Stimulated activated naive CD8-positive, alpha-beta T cell treated with anti-CD3 and anti-CD28 coated beads, Interleukin-15, Interleukin-2, amounts not matched to agents 100 ng/mL and 50 ng/mL, for 24 hours (primary cell): ENCODE results near the gene SGSM1.
A peak's percentile ranks its signal among the peaks of the same experiment; 100 is the strongest.

ENCODE experiments used
- H3K27ac Mint-ChIP-seq: one replicate; pipeline ENCODE4 v1.8.0; 2021; ENCODE audit warnings: mild to moderate bottlenecking, mixed read lengths
- H3K27me3 Mint-ChIP-seq: one replicate; pipeline ENCODE4 v1.8.0; 2021; ENCODE audit warnings: mixed read lengths
- H3K36me3 Mint-ChIP-seq: one replicate; pipeline ENCODE4 v1.8.0; 2021; ENCODE audit warnings: low read depth, mixed read lengths
- H3K4me1 Mint-ChIP-seq: one replicate; pipeline ENCODE4 v1.8.0; 2021; ENCODE audit warnings: low read depth, mixed read lengths
- H3K4me3 Mint-ChIP-seq: one replicate; pipeline ENCODE4 v1.8.0; 2021; ENCODE audit warnings: mild to moderate bottlenecking, mixed read lengths
- H3K9me3 Mint-ChIP-seq: one replicate; pipeline ENCODE4 v1.8.0; 2021; ENCODE audit warnings: mixed read lengths

The SGSM1 gene

GRCh38 chr22:24789516-24789915, 16.5 kb upstream of the SGSM1 start:
- Mint-ChIP-seq H3K4me1 (no peaks in the 10 kb centered on the region), H3K9me3 (no peaks in the 10 kb centered on the region), H3K36me3 (no peaks in the 10 kb centered on the region), H3K27me3 (peaks cover 4% of the 10 kb centered on the region), H3K27ac (no peak overlapping the region), H3K4me3 (no peak overlapping the region)

GRCh38 chr22:24791362-24791761, 14.6 kb upstream of the SGSM1 start:
- H3K4me3 Mint-ChIP-seq = no peak overlapping the region
- no peak overlapping the region for H3K27ac Mint-ChIP-seq
- H3K4me1 Mint-ChIP-seq = no peaks in the 10 kb centered on the region
- no peaks in the 10 kb centered on the region for H3K36me3 Mint-ChIP-seq
- H3K9me3 Mint-ChIP-seq = no peaks in the 10 kb centered on the region
- peaks cover 4% of the 10 kb centered on the region for H3K27me3 Mint-ChIP-seq

- no peak overlapping the region for H3K4me3 Mint-ChIP-seq
- no peak overlapping the region for H3K27ac Mint-ChIP-seq
- no peaks in the 10 kb centered on the region for H3K4me1 Mint-ChIP-seq
- H3K27me3 Mint-ChIP-seq = no peaks in the 10 kb centered on the region
- no peaks in the 10 kb centered on the region for H3K36me3 Mint-ChIP-seq
- H3K9me3 Mint-ChIP-seq = no peaks in the 10 kb centered on the region
These were observed 10.0 kb upstream of the SGSM1 start for GRCh38 chr22:24796056-24796455.

- Mint-ChIP-seq H3K4me1 (peaks cover 4% of the 10 kb centered on the region), H3K27me3 (no peaks in the 10 kb centered on the region), H3K36me3 (no peaks in the 10 kb centered on the region), H3K9me3 (no peaks in the 10 kb centered on the region), H3K4me3 (no peak overlapping the region), H3K27ac (no peak overlapping the region)
These were observed 9.2 kb upstream of the SGSM1 start for GRCh38 chr22:24796860-24797259.

GRCh38 chr22:24801901-24802465, 4.0 kb upstream of the SGSM1 start:
- Mint-ChIP-seq H3K27ac (no peak overlapping the region), H3K4me3 (no peak overlapping the region), H3K36me3 (no peaks in the 10 kb centered on the region), H3K27me3 (no peaks in the 10 kb centered on the region), H3K4me1 (peaks cover 17% of the 10 kb centered on the region), H3K9me3 (no peaks in the 10 kb centered on the region)

GRCh38 chr22:24803064-24803542, 2.9 kb upstream of the SGSM1 start:
- peaks cover 22% of the 10 kb centered on the region for H3K4me1 Mint-ChIP-seq
- no peaks in the 10 kb centered on the region for H3K36me3 Mint-ChIP-seq
- H3K4me3 Mint-ChIP-seq = no peak overlapping the region
- H3K27ac Mint-ChIP-seq = no peak overlapping the region
- H3K9me3 Mint-ChIP-seq = no peaks in the 10 kb centered on the region
- peaks cover 5% of the 10 kb centered on the region for H3K27me3 Mint-ChIP-seq

GRCh38 chr22:24806663-24807001, 621 bp downstream of the SGSM1 start:
- H3K27ac Mint-ChIP-seq = no peak overlapping the region
- no peaks in the 10 kb centered on the region for H3K9me3 Mint-ChIP-seq
- H3K4me1 Mint-ChIP-seq = peaks cover 26% of the 10 kb centered on the region
- peak overlapping the region; percentile 11 for H3K4me3 Mint-ChIP-seq
- no peaks in the 10 kb centered on the region for H3K36me3 Mint-ChIP-seq
- peaks cover 5% of the 10 kb centered on the region for H3K27me3 Mint-ChIP-seq

- H3K4me1 Mint-ChIP-seq = peaks cover 19% of the 10 kb centered on the region
- H3K4me3 Mint-ChIP-seq = peak overlapping the region; percentile 29
- no peaks in the 10 kb centered on the region for H3K9me3 Mint-ChIP-seq
- no peak overlapping the region for H3K27ac Mint-ChIP-seq
- no peaks in the 10 kb centered on the region for H3K36me3 Mint-ChIP-seq
- H3K27me3 Mint-ChIP-seq = peaks cover 5% of the 10 kb centered on the region
These were observed 1.4 kb downstream of the SGSM1 start for GRCh38 chr22:24807284-24807950.

- Mint-ChIP-seq H3K4me3 (no peak overlapping the region), H3K9me3 (peaks cover 2% of the 10 kb centered on the region), H3K36me3 (no peaks in the 10 kb centered on the region), H3K4me1 (peaks cover 19% of the 10 kb centered on the region), H3K27me3 (peaks cover 5% of the 10 kb centered on the region), H3K27ac (no peak overlapping the region)
These were observed 3.3 kb downstream of the SGSM1 start for GRCh38 chr22:24809331-24809730.

GRCh38 chr22:24810043-24810749, 4.2 kb downstream of the SGSM1 start:
- peaks cover 9% of the 10 kb centered on the region for H3K9me3 Mint-ChIP-seq
- peaks cover 5% of the 10 kb centered on the region for H3K27me3 Mint-ChIP-seq
- H3K4me1 Mint-ChIP-seq = peaks cover 13% of the 10 kb centered on the region
- no peak overlapping the region for H3K4me3 Mint-ChIP-seq
- peaks cover 3% of the 10 kb centered on the region for H3K36me3 Mint-ChIP-seq
- H3K27ac Mint-ChIP-seq = no peak overlapping the region

- Mint-ChIP-seq H3K4me1 (peaks cover 6% of the 10 kb centered on the region), H3K9me3 (peaks cover 10% of the 10 kb centered on the region), H3K27ac (no peak overlapping the region)
These were observed 7.2 kb downstream of the SGSM1 start for GRCh38 chr22:24812950-24813775.

GRCh38 chr22:24813861-24814770, 8.1 kb downstream of the SGSM1 start:
- no peak overlapping the region for H3K27ac Mint-ChIP-seq
- peaks cover 6% of the 10 kb centered on the region for H3K4me1 Mint-ChIP-seq
- H3K9me3 Mint-ChIP-seq = peaks cover 10% of the 10 kb centered on the region
- peaks cover 4% of the 10 kb centered on the region for H3K36me3 Mint-ChIP-seq
- H3K4me3 Mint-ChIP-seq = no peak overlapping the region
- H3K27me3 Mint-ChIP-seq = no peaks in the 10 kb centered on the region

More at GRCh38 chr22:24812950-24813775, 7.2 kb downstream of the SGSM1 start:
- Mint-ChIP-seq H3K36me3 (peaks cover 4% of the 10 kb centered on the region), H3K4me3 (no peak overlapping the region), H3K27me3 (no peaks in the 10 kb centered on the region)

GRCh38 chr22:24816806-24817205, 10.8 kb downstream of the SGSM1 start:
- Mint-ChIP-seq H3K4me1 (no peaks in the 10 kb centered on the region), H3K27ac (no peak overlapping the region), H3K36me3 (peaks cover 4% of the 10 kb centered on the region), H3K9me3 (peaks cover 10% of the 10 kb centered on the region), H3K4me3 (no peak overlapping the region), H3K27me3 (no peaks in the 10 kb centered on the region)

GRCh38 chr22:24819487-24819886, 13.5 kb downstream of the SGSM1 start:
- H3K27me3 Mint-ChIP-seq = no peaks in the 10 kb centered on the region
- H3K4me3 Mint-ChIP-seq = no peak overlapping the region
- H3K4me1 Mint-ChIP-seq = no peaks in the 10 kb centered on the region
- H3K27ac Mint-ChIP-seq = no peak overlapping the region
- peaks cover 7% of the 10 kb centered on the region for H3K9me3 Mint-ChIP-seq
- peaks cover 4% of the 10 kb centered on the region for H3K36me3 Mint-ChIP-seq
